K562 (cell line): ENCODE measurements around the gene SPDYE16. TPM values are rescaled to one million over a fixed set of nuclear protein-coding genes. Genes with fewer than 3 reads are reported as not detected.

Source experiments
- HNRNPLL ChIP-seq: fragments of 200-400 bp; formaldehyde crosslinking; IDR thresholded peaks from 2 replicates; pipeline ENCODE4 v1.6.1; 2017; ENCODE audit warnings: low read length, low read depth, mild to moderate bottlenecking; ENCODE audit not compliant: poor library complexity, severe bottlenecking
- IRF9 ChIP-seq: fragments of 450-650 bp; IDR thresholded peaks from 2 replicates; pipeline ENCODE4 v1.6.1; 2016; ENCODE audit warnings: missing biosample characterization, missing genetic modification characterization
- KLF16 ChIP-seq: IDR thresholded peaks from 2 replicates; pipeline ENCODE4 v1.6.1; 2016; ENCODE audit warnings: antibody characterized with exemption
- MYC ChIP-seq, 2 experiments: fragments of 250-450 bp in 1 of 2; sonication (Bioruptor Pico) in 1 of 2; IDR thresholded peaks; 2 replicates each; pipeline versions ENCODE4 v1.5.1 to v1.6.1; 2012 to 2021; ENCODE audit warnings: low read depth in 2 of 2, borderline replicate concordance in 1 of 2, improper control_type of control experiment in 1 of 2, low read length in 1 of 2, mild to moderate bottlenecking in 1 of 2, moderate library complexity in 1 of 2
- RAD21 ChIP-seq, 2 experiments: fragments of 250-450 bp in 1 of 2; fragments of 450-650 bp in 1 of 2; sonication (Bioruptor Pico) in 1 of 2; formaldehyde crosslinking in 1 of 2; IDR thresholded peaks in 1 of 2; conservative IDR thresholded peaks in 1 of 2; 2 replicates each; pipeline versions ENCODE4 v1.4.0 to v1.8.0; 2020 to 2022; ENCODE audit warnings: mild to moderate bottlenecking in 2 of 2, moderate library complexity in 1 of 2
- RB1 ChIP-seq: fragments of 450-650 bp; IDR thresholded peaks from 2 replicates; pipeline ENCODE4 v1.6.1; 2017; ENCODE audit warnings: low read depth, mild to moderate bottlenecking
- RCOR1 ChIP-seq, 2 experiments: IDR thresholded peaks; 2 replicates each; pipeline ENCODE4 v1.6.1; 2012; ENCODE audit warnings: low read depth in 2 of 2, low read length in 2 of 2, borderline replicate concordance in 1 of 2, improper control_type of control experiment in 1 of 2
- SMC3 ChIP-seq: conservative IDR thresholded peaks from 2 replicates; pipeline ENCODE4 v1.6.1; 2011; ENCODE audit warnings: low read depth, low read length, improper control_type of control experiment; ENCODE audit not compliant: insufficient read depth
- STAG1 ChIP-seq: sonication (generic); formaldehyde crosslinking; IDR thresholded peaks from 2 replicates; pipeline ENCODE4 v1.5.0; 2020; ENCODE audit warnings: missing genetic modification reagents, borderline replicate concordance
- TFAP4 ChIP-seq: sonication (generic); formaldehyde crosslinking; IDR thresholded peaks from 2 replicates; pipeline ENCODE4 v1.8.0; 2022; ENCODE audit warnings: missing genetic modification reagents, mild to moderate bottlenecking, moderate library complexity, borderline replicate concordance
- ZNF384 ChIP-seq: IDR thresholded peaks from 2 replicates; pipeline ENCODE4 v1.6.1; 2012; ENCODE audit warnings: low read depth, low read length, improper control_type of control experiment
- polyA plus RNA-seq, 8 experiments: library from polyadenylated mRNA; depleted of rRNA in 4 of 8; stranded (reverse) in 5 of 8; unstranded in 3 of 8; fragments of >200 nt; fragmentation: Nextera tagmentation in 2 of 8; fragmentation: Illumina TruSeq in 1 of 8; extraction: Ambion mirVana in 2 of 8; extraction: Trizol in 1 of 8; gene quantifications; 2 replicates each; pipeline versions ENCODE4 v1.2.1 to v1.2.3, GENCODE V29; 2011 to 2014; ENCODE audit warnings: inconsistent platforms in 1 of 8, missing spikeins in 1 of 8
- total RNA-seq, 7 experiments: library from RNA; depleted of rRNA in 6 of 7; stranded (reverse); fragments of >200 nt in 6 of 7; fragmentation: Illumina TruSeq in 2 of 7; extraction: Trizol in 2 of 7; gene quantifications; 2 replicates each; pipeline versions ENCODE4 v1.2.1 to v1.2.3, GENCODE V29; 2011 to 2021; ENCODE audit warnings: low replicate concordance in 1 of 7
- TF ChIP-seq, protein P1 (sequence below), 3 experiments: IDR thresholded peaks in 2 of 3; conservative IDR thresholded peaks in 1 of 3; 2 replicates each; pipeline ENCODE4 v1.5.1; 2011 to 2012; ENCODE audit warnings: low read length in 3 of 3, mild to moderate bottlenecking in 3 of 3, control low read depth in 2 of 3, improper control_type of control experiment in 1 of 3, inconsistent platforms in 1 of 3, low read depth in 1 of 3, mixed read lengths in 1 of 3, moderate library complexity in 1 of 3; ENCODE audit not compliant: insufficient read depth in 2 of 3
- TF ChIP-seq, protein P2 (sequence below): fragments of 450-650 bp; conservative IDR thresholded peaks from 2 replicates; pipeline ENCODE4 v1.6.1; 2016; ENCODE audit warnings: missing genetic modification characterization, low read depth, mild to moderate bottlenecking, control low read depth, missing compliant biosample characterization

Gene SPDYE16
- total and polyA plus RNA-seq, 9 of the 15 experiments (the other 6 are each of a cell fraction or from before 2014, with no cell fraction given), result 0.04 to 0.13 (median 0.06) TPM; not detected in 4

DNA sequence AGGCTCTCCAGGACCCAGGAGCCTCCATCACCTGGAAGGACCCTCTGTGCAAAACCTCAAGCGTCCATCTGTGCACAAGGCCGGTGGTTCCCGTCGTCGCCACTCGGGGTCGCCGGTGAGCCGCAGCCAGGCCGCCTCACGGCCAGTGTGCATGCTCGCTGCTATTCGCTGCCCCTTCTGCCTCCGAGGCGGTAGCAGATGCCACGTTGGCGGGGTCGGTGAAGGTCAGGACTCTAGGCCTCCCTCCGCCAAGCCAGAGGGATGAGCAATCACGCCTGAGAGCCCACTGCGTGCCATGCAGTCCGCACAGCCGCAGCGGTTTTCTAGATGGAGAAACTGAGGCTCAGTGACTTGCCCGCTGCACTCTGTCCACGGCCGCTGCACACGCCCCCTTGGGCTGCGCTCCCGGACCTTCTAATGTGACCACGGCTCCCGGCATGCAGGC, 27.1 kb downstream of the SPDYE16 start (continued):
- peak; percentile 59; the same call in 1 of the 2 replicates for TF ChIP-seq TFAP4 (CRISPR knock-in tag)
- TF ChIP-seq, protein P1, sequence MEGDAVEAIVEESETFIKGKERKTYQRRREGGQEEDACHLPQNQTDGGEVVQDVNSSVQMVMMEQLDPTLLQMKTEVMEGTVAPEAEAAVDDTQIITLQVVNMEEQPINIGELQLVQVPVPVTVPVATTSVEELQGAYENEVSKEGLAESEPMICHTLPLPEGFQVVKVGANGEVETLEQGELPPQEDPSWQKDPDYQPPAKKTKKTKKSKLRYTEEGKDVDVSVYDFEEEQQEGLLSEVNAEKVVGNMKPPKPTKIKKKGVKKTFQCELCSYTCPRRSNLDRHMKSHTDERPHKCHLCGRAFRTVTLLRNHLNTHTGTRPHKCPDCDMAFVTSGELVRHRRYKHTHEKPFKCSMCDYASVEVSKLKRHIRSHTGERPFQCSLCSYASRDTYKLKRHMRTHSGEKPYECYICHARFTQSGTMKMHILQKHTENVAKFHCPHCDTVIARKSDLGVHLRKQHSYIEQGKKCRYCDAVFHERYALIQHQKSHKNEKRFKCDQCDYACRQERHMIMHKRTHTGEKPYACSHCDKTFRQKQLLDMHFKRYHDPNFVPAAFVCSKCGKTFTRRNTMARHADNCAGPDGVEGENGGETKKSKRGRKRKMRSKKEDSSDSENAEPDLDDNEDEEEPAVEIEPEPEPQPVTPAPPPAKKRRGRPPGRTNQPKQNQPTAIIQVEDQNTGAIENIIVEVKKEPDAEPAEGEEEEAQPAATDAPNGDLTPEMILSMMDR (IDR thresholded peaks at IDR 0.05 in 2 of 3, conservative IDR thresholded peaks at IDR 0.05 in 1 of 3; ENCODE audit: insufficient read depth in 2 of 3, low read depth in 1 of 3, low read length in 3 of 3), result peak; percentile 97 to 98 (median 97)
- peak; percentile 21 for TF ChIP-seq HNRNPLL
- TF ChIP-seq, protein P2, sequence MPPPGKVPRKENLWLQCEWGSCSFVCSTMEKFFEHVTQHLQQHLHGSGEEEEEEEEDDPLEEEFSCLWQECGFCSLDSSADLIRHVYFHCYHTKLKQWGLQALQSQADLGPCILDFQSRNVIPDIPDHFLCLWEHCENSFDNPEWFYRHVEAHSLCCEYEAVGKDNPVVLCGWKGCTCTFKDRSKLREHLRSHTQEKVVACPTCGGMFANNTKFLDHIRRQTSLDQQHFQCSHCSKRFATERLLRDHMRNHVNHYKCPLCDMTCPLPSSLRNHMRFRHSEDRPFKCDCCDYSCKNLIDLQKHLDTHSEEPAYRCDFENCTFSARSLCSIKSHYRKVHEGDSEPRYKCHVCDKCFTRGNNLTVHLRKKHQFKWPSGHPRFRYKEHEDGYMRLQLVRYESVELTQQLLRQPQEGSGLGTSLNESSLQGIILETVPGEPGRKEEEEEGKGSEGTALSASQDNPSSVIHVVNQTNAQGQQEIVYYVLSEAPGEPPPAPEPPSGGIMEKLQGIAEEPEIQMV (tag), result no peak
- peak; percentile 97 for TF ChIP-seq SMC3
- peak; percentile 65; the same call in 1 of the 2 replicates for TF ChIP-seq ZNF384
- peak; percentile 60; the same call in 1 of the 2 replicates for TF ChIP-seq RB1
- 0 out of 2 replicates have a peak, but pooled peaks have one; percentile 36 for TF ChIP-seq KLF16
- no peak for TF ChIP-seq IRF9 (tag)
- peak in 1 of 2 experiments; percentile 39; a peak in 1 of 4 replicates for TF ChIP-seq RCOR1 (IDR thresholded peaks at IDR 0.05; ENCODE audit: borderline replicate concordance in 1 of 2, low read depth in 2 of 2, low read length in 2 of 2)
- peak; percentile 94 for TF ChIP-seq STAG1 (CRISPR knock-in tag)
- peak; percentile 85 to 92 for TF ChIP-seq RAD21 (CRISPR knock-in tag; conservative IDR thresholded peaks at IDR 0.05 in 1 of 2, IDR thresholded peaks at IDR 0.05 in 1 of 2)
- TF ChIP-seq MYC (IDR thresholded peaks at IDR 0.05; ENCODE audit: low read depth, low read length), result peak; percentile 18; the same call in 1 of the 2 replicates
- TF ChIP-seq MYC (CRISPR knock-in tag; IDR thresholded peaks at IDR 0.05; ENCODE audit: borderline replicate concordance, low read depth), result no peak
- TF ChIP-seq, all 486 proteins: peak for 30
